ENCODE measurements around the gene CAMK2N1.

Gene CAMK2N1

GRCh38 chr1:20477348-20478056, 8.5 kb downstream of the CAMK2N1 start:
- no peak for DNase-seq

GRCh38 chr1:20476265-20477038, 9.6 kb downstream of the CAMK2N1 start:
- no peak for DNase-seq

GRCh38 chr1:20474996-20475395, 11.0 kb downstream of the CAMK2N1 start:
- no peak for DNase-seq

GRCh38 chr1:20474333-20474975, 11.6 kb downstream of the CAMK2N1 start:
- no peak for DNase-seq

GRCh38 chr1:20473894-20474293, 12.1 kb downstream of the CAMK2N1 start:
- no peak for DNase-seq

GRCh38 chr1:20472860-20473711, 12.9 kb downstream of the CAMK2N1 start:
- DNase-seq: no peak

- no peak for DNase-seq
Observed at GRCh38 chr1:20472121-20472520, 13.9 kb downstream of the CAMK2N1 start.

GRCh38 chr1:20470194-20470593, 15.8 kb downstream of the CAMK2N1 start:
- no peak for DNase-seq

GRCh38 chr1:20469406-20470076, 16.5 kb downstream of the CAMK2N1 start:
- no peak for DNase-seq

GRCh38 chr1:20466273-20466672, 19.7 kb downstream of the CAMK2N1 start:
- DNase-seq: no peak

GRCh38 chr1:20465187-20465586, 20.8 kb downstream of the CAMK2N1 start:
- DNase-seq: no peak

GRCh38 chr1:20463502-20463901, 22.5 kb downstream of the CAMK2N1 start:
- no peak for DNase-seq

- no peak for DNase-seq
Observed at GRCh38 chr1:20462397-20462796, 23.6 kb downstream of the CAMK2N1 start.

GRCh38 chr1:20458717-20459116, 27.3 kb downstream of the CAMK2N1 start:
- no peak for DNase-seq

- DNase-seq: no peak
Observed at GRCh38 chr1:20454004-20454403, 32.0 kb downstream of the CAMK2N1 start.

GRCh38 chr1:20449735-20450311, 36.2 kb downstream of the CAMK2N1 start:
- no peak for DNase-seq

GRCh38 chr1:20448671-20449071, 37.3 kb downstream of the CAMK2N1 start:
- DNase-seq: no peak

GRCh38 chr1:20447794-20448193, 38.2 kb downstream of the CAMK2N1 start:
- no peak for DNase-seq

- no peak for DNase-seq
Observed at GRCh38 chr1:20446796-20447195, 39.2 kb downstream of the CAMK2N1 start.

GRCh38 chr1:20445956-20446355, 40.1 kb downstream of the CAMK2N1 start:
- DNase-seq: no peak

- DNase-seq: no peak
Observed at GRCh38 chr1:20443703-20444586, 42.1 kb downstream of the CAMK2N1 start.

Measured in activated effector memory CD4-positive, alpha-beta T cell treated with Interleukin-2 at 50 U/mL for 16 hours (primary cell).